ACHN (cell line): ENCODE data around the gene BLTP3B.

ENCODE experiments used
- DNase-seq: peaks from one replicate; pipeline ENCODE4 v3.0.0-alpha.2; 2015
- in situ Hi-C: cut with HindIII; loops from 2 replicates; pipeline ENCODE4 v1.10.0; 2017; ENCODE audit warnings: low sequenced_read_pairs, low pct_ligation_motif_present, low pct_unique_long_range_greater_than_20kb

BLTP3B gene

GRCh38 chr12:100166232-100166631 lies 23.6 kb upstream of the BLTP3B start:
- in situ Hi-C loops = no loop called here
- DNase-seq = no peak

DNA sequence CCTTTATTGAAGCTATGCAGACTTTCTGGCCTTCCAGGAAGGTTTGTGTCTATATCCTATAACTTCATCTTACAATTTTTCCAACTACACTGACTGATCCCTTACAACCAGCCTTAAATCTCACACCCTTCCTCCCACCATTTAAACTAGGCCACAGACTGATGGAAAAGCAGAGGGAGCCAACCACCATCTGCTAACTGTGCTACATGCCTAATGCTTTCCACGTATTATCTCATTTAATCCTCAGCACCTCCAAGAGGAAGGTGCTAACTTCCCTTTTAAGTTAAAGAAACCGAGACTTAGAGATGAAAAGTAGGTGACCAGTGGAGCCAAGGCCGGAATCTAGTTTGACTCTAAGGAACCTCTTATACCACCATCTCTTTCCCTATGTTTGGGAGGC lies 22.7 kb upstream of the BLTP3B start:
- in situ Hi-C loops = no loop called here
- no peak for DNase-seq

DNA sequence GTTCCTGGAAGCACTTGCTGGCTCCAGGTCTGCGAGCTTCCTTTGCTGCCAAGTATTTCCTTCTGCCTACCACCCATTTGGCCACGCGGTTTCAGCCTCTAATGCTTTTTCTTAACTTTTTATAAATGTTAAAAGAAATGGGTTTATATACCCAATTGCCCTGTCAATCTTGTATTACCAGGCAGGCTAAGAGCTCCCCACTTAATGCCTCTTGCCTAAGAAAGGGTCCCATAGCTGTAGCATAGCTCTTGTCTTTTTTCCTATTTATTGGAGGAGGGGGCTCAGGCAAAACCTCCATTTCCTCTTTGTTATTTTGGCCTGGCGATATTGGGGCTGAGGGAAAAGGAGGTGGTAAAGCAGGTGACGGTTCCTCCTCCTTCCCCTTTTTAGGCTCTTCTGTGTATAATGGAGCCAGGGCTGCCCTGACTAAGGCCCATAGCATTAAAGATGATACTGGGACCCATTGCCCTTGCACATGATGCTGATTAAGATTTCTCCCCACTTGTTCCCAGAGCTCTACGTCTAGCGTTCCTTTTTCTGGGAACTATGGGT lies 21.6 kb upstream of the BLTP3B start:
- in situ Hi-C loops = no loop called here
- DNase-seq = no peak

GRCh38 chr12:100163416-100164152 lies 20.9 kb upstream of the BLTP3B start:
- in situ Hi-C loops = no loop called here
- DNase-seq = peak; percentile 91

DNA sequence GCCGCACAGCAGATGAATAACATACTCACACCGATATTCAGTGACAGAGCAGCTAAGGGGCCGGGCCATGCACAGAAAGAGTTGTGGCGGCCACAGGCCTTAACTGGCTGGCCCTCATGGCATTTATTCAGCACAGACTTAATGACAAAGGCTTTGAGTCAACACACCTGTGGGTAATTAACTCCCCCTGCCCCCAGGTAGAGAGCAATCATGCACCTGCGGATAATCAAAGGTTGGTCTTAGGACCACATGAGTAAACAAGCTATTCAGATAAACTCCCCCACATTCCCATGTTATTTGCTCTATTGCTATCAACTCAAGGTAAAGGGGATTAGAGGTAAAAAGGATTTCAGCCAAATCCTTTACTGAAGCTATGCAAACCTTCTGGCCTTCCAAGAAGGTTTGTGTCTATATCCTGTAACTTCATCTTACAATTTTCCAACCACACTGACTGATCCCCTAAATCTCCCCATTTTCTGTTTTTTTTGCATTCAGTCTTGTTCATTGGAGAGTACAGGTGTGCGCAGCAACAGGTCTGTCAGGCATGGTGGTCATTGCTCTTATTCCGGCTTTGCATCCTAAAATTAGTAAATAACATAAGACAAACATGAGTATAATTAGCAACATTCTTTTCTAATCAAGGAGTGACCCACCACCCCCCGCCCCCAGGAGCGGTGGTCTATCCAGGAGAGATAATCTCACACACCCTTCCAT lies 16.9 kb upstream of the BLTP3B start:
- in situ Hi-C loops = no loop called here
- no peak for DNase-seq

DNA sequence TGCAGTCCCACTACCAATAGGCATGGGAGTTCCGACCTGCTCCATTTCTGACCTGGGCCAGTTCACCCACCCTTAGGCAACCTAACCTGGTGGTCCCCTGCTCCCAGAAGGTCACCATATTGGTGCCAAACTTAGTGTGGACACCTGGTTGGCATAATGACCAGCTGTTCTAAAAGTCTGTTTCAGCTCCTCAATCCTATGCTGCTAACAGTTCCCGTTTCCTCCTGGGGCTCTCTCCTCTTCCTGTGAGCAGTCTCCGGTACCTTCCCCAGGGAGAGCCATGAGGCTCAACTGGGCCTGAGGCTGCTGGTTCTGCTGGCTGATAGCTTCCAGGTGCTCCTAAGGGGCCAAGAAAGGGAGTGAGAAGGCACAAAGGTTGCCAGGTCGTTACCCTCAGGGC lies 15.9 kb upstream of the BLTP3B start:
- DNase-seq = no peak
- in situ Hi-C loops = no loop called here

DNA sequence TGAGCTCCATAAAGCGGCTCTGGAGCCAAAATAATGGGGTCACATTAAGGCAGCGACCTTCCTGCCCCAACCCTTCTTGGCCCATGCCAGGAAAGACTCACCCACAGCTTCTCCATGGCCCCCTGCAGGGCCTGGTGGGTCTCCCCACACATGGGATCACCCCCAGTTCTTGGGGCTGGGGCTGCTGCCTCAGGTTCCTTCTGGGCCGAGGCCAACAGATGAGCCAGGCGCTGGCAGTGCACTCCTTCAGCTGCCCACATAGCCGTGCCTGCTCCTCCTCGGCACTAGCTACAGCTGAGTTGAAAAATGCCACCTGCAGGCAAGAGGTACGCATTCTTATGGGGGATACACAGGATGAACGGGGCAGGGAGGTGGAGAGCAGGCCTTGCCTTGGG lies 14.8 kb upstream of the BLTP3B start:
- in situ Hi-C loops = no loop called here
- DNase-seq = no peak

DNA sequence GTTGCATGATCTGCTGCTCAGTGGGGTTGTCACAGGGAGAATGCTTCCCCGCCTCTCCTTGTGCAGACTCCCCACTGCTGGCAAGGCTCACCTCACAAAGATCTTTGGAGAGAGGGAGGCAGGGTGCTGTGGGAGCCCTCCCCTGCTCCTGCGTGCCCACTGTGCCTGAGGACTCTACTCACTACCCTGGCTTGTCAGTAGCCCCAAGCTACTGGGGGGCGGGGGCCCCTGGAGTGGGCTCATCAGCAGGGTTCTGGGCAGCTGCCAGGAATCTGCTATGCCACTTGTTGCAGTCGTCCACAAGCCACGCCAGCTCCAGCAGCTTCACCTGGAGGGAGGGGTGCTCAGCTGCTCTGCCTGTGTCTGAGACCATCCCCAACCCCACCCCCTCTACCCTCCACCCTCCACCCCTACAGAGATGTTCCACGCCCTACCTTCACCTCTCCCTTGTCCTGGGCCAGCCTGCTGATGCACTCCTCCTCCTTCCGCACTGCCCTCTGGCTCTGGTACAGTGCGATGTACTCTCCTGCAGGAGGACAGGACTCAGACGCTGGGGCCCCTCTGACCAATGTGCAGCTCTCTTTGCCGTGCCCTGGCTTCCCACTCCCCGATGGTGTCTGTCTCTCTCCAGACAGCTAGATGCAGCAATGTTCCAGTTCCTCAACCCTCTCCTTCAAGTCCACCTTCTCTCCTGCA lies 14.2 kb upstream of the BLTP3B start:
- in situ Hi-C loops = no loop called here
- DNase-seq = no peak

GRCh38 chr12:100154474-100155247 lies 12.0 kb upstream of the BLTP3B start:
- peak; percentile 82 for DNase-seq
- in situ Hi-C loops = no loop called here

DNA sequence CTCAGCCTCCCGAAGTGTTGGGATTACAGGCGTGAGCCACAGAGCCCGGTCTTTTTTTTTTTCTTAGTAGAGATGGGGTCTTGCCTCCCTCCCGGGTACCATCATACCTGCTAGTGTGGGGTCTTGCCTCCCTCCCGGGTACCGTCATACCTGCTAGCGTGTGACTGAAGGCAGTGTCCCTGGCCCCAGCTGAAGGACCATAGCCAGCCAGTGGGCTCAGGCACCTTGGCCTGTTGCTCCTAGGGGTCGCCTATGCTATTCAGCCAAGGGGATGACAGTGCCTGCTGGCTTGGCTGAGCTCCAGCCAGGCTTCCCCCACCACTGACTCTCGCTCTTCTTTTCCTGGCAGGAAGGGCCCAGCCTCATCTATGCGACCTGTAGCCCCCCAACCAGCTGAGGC lies 10.5 kb upstream of the BLTP3B start:
- in situ Hi-C loops = no loop called here
- DNase-seq = no peak

GRCh38 chr12:100151769-100152168 lies 9.1 kb upstream of the BLTP3B start:
- DNase-seq = no peak
- in situ Hi-C loops = no loop called here

DNA sequence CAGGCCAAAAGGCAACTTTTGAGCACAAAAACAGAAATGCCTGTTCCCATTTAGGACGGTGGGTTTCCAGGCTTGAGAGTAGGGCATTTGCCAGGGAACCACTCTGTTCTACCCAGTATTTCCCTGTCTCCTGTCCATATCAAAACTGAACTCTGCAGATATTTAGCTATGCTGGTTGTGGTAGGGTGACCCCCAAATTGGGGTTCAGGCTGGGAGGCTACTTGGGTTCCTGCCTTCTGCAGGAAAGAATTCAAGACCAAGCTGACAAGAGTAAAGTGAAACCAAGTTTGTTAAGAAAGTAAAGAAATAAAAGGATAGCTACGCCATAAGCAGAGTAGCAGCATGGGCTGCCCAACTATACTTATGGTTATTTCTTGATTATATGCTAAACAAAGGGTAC lies 3.6 kb upstream of the BLTP3B start:
- in situ Hi-C loops = no loop called here
- no peak for DNase-seq

DNA sequence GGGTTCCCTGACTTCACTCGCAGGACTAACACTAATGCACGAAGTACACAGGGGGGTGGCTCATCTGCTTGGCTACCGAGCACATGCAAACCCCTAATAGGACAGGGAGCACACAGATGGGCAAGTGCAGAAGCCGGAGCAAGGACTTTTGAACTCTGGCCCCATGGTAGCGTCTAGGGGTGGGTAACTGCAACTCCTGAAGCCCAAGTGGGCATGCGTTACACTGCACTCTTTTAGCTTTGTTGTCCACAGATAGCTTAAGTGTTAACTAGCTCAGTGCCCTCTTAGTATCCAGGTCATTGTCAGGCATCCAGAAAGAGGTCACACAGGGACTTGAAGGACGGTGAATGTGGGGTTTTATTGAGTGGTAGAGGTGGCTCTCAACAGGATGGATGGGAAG lies 3.0 kb upstream of the BLTP3B start:
- in situ Hi-C loops = no loop called here
- DNase-seq = no peak

GRCh38 chr12:100141998-100142850 lies 450 bp downstream of the BLTP3B start:
- no peak for DNase-seq
- in situ Hi-C loops = no loop called here

- in situ Hi-C loops = no loop called here
- peak; percentile 91 for DNase-seq
Observed at GRCh38 chr12:100141666-100141997, 1.0 kb downstream of the BLTP3B start.

GRCh38 chr12:100138803-100139098 lies 3.9 kb downstream of the BLTP3B start:
- DNase-seq = no peak
- in situ Hi-C loops = no loop called here

GRCh38 chr12:100138048-100138802 lies 4.4 kb downstream of the BLTP3B start:
- in situ Hi-C loops = no loop called here

GRCh38 chr12:100133200-100133599 lies 9.5 kb downstream of the BLTP3B start:
- in situ Hi-C loops = no loop called here
- no peak for DNase-seq

More at GRCh38 chr12:100138048-100138802, 4.4 kb downstream of the BLTP3B start:
- peak; percentile 43 for DNase-seq
